Measurements from ENCODE around the gene EML6.

The EML6 gene

GRCh38 chr2:54927751-54928615 lies 204.5 kb downstream of the EML6 start:
- TF ChIP-seq, protein P1, sequence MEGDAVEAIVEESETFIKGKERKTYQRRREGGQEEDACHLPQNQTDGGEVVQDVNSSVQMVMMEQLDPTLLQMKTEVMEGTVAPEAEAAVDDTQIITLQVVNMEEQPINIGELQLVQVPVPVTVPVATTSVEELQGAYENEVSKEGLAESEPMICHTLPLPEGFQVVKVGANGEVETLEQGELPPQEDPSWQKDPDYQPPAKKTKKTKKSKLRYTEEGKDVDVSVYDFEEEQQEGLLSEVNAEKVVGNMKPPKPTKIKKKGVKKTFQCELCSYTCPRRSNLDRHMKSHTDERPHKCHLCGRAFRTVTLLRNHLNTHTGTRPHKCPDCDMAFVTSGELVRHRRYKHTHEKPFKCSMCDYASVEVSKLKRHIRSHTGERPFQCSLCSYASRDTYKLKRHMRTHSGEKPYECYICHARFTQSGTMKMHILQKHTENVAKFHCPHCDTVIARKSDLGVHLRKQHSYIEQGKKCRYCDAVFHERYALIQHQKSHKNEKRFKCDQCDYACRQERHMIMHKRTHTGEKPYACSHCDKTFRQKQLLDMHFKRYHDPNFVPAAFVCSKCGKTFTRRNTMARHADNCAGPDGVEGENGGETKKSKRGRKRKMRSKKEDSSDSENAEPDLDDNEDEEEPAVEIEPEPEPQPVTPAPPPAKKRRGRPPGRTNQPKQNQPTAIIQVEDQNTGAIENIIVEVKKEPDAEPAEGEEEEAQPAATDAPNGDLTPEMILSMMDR (IDR thresholded peaks at IDR 0.05; ENCODE audit: low read depth, low read length, missing control alignments): no peak
- in situ Hi-C loops (cut with HindIII; ENCODE audit: low sequenced_read_pairs): no loop called here
- DNase-seq (ENCODE audit: low read depth): no peak
- no peak overlapping the region for H3K4me3 ChIP-seq (ENCODE audit: low read depth, low read length)

DNA sequence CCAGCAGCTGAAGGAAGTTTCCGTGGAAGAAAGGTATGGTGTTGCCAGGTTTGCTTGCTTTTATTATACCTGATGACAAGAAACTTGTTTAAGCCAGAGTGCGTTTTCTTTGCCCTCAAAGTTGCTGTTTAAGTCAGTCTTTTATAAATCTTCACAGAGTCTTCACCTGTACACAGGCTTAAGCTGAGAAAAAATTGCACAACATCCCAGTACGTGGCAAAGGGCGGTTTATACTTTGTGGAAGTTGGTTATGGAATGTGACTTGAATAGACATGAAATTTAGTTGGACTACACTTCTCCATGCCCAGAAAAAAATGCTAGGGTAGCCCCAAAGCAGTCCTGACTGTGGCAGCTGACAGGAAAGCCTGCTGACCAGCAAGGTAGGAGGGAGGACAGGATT lies 205.3 kb downstream of the EML6 start:
- TF ChIP-seq, protein P1 (IDR thresholded peaks at IDR 0.05; ENCODE audit: low read depth, low read length, missing control alignments): no peak
- no peak overlapping the region for H3K4me3 ChIP-seq (ENCODE audit: low read depth, low read length)
- in situ Hi-C loops (cut with HindIII; ENCODE audit: low sequenced_read_pairs): no loop called here
- no peak for DNase-seq (ENCODE audit: low read depth)

- no peak for DNase-seq (ENCODE audit: low read depth)
- in situ Hi-C loops (cut with HindIII; ENCODE audit: low sequenced_read_pairs): no loop called here
- no peak overlapping the region for H3K4me3 ChIP-seq (ENCODE audit: low read depth, low read length)
- TF ChIP-seq, protein P1 (IDR thresholded peaks at IDR 0.05; ENCODE audit: low read depth, low read length, missing control alignments): no peak
Observed at GRCh38 chr2:54931473-54931872, 208.0 kb downstream of the EML6 start.

DNA sequence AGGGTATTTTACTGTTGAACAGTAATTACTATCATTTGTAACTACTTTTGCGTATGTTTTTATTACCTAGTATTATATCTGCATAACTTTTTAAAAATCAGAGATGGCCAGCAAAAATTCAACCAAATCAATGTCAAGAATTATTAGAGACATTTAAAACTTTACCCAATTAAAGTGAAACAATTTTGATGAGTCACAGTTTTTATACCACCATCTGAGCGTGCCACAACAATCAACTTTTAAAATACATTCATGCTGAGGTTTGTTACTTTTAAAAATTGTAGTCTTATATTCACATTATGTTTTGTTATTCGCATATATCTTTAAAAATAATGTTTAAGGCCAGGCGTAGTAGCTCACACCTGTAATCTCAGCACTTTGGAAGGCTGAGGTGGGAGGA lies 211.9 kb downstream of the EML6 start:
- TF ChIP-seq, protein P1 (IDR thresholded peaks at IDR 0.05; ENCODE audit: low read depth, low read length, missing control alignments): no peak
- no peak for DNase-seq (ENCODE audit: low read depth)
- in situ Hi-C loops (cut with HindIII; ENCODE audit: low sequenced_read_pairs): no loop called here
- no peak overlapping the region for H3K4me3 ChIP-seq (ENCODE audit: low read depth, low read length)

GRCh38 chr2:54936766-54937165 lies 213.3 kb downstream of the EML6 start:
- no peak for DNase-seq (ENCODE audit: low read depth)
- H3K4me3 ChIP-seq (ENCODE audit: low read depth, low read length): no peak overlapping the region
- in situ Hi-C loops (cut with HindIII; ENCODE audit: low sequenced_read_pairs): no loop called here
- TF ChIP-seq, protein P1 (IDR thresholded peaks at IDR 0.05; ENCODE audit: low read depth, low read length, missing control alignments): no peak

- H3K4me3 ChIP-seq (ENCODE audit: low read depth, low read length): no peak overlapping the region
- TF ChIP-seq, protein P1 (IDR thresholded peaks at IDR 0.05; ENCODE audit: low read depth, low read length, missing control alignments): no peak
- in situ Hi-C loops (cut with HindIII; ENCODE audit: low sequenced_read_pairs): no loop called here
- no peak for DNase-seq (ENCODE audit: low read depth)
Observed at GRCh38 chr2:54939446-54940118, 216.1 kb downstream of the EML6 start.

Measured in astrocyte of the cerebellum (primary cell).